Measurements from ENCODE around the gene COL6A3. TPM values are rescaled to one million over a fixed set of nuclear protein-coding genes. Genes with fewer than 3 reads are reported as not detected.
"Not testable (repeated sequence)": the region's sequence is repeated elsewhere in the genome, so short reads cannot be mapped to it uniquely, and the experiment has no call there.

Gene COL6A3
- total RNA-seq, 2 experiments from 2014 or later, result 0.19 to 0.45 TPM

- peaks cover under 1% of the 10 kb centered on the region for H3K36me3 Mint-ChIP-seq
- H3K9me3 Mint-ChIP-seq, result no peaks in the 10 kb centered on the region
- H3K27ac Mint-ChIP-seq, result no peak overlapping the region
- peaks cover 19% of the 10 kb centered on the region for H3K27me3 Mint-ChIP-seq
- POLR2A ChIA-PET, result interaction anchor here (0.6 to 1.9 kb wide), 5 partner anchors 11 to 54 kb away, joined by 3 to 11 read pairs (median 3); no protein-coding TSS in a partner anchor
- DNase-seq, result peak; percentile 82
- H3K4me1 Mint-ChIP-seq, result peaks cover 8% of the 10 kb centered on the region
- peak; percentile 94 for ATAC-seq (ENCODE audit: low read depth)
- peak overlapping the region; percentile 62 for H3K4me3 Mint-ChIP-seq
Measured at GRCh38 chr2:237421542-237422116, 7.7 kb upstream of the COL6A3 start.

- peaks cover 16% of the 10 kb centered on the region for H3K27me3 Mint-ChIP-seq
- H3K4me3 Mint-ChIP-seq, result no peak overlapping the region
- no peak overlapping the region for H3K27ac Mint-ChIP-seq
- DNase-seq (no peak), ATAC-seq (ENCODE audit: low read depth) (no peak)
- POLR2A ChIA-PET, result no interaction called here
- no peaks in the 10 kb centered on the region for H3K9me3 Mint-ChIP-seq
- H3K4me1 Mint-ChIP-seq, result peaks cover 8% of the 10 kb centered on the region
- H3K36me3 Mint-ChIP-seq, result no peaks in the 10 kb centered on the region
Measured at GRCh38 chr2:237418300-237418699, 4.3 kb upstream of the COL6A3 start.

GRCh38 chr2:237412988-237413776 is 782 bp downstream of the COL6A3 start:
- no peaks in the 10 kb centered on the region for H3K36me3 Mint-ChIP-seq
- POLR2A ChIA-PET, result no interaction called here
- peaks cover 11% of the 10 kb centered on the region for H3K27me3 Mint-ChIP-seq
- H3K4me3 Mint-ChIP-seq, result no peak overlapping the region
- DNase-seq, result no peak
- H3K4me1 Mint-ChIP-seq, result no peaks in the 10 kb centered on the region
- no peak for ATAC-seq (ENCODE audit: low read depth)
- H3K27ac Mint-ChIP-seq, result no peak overlapping the region
- H3K9me3 Mint-ChIP-seq, result no peaks in the 10 kb centered on the region

GRCh38 chr2:237412646-237412987 is 1.3 kb downstream of the COL6A3 start:
- H3K27ac Mint-ChIP-seq, result no peak overlapping the region
- no peak for DNase-seq
- H3K4me1 Mint-ChIP-seq, result no peaks in the 10 kb centered on the region
- POLR2A ChIA-PET, result no interaction called here
- no peak for ATAC-seq (ENCODE audit: low read depth)
- H3K27me3 Mint-ChIP-seq, result peaks cover 12% of the 10 kb centered on the region
- H3K9me3 Mint-ChIP-seq, result no peaks in the 10 kb centered on the region
- no peaks in the 10 kb centered on the region for H3K36me3 Mint-ChIP-seq
- H3K4me3 Mint-ChIP-seq, result no peak overlapping the region

GRCh38 chr2:237411683-237412423 is 2.1 kb downstream of the COL6A3 start:
- no peaks in the 10 kb centered on the region for H3K9me3 Mint-ChIP-seq
- H3K27me3 Mint-ChIP-seq, result peaks cover 12% of the 10 kb centered on the region
- no peaks in the 10 kb centered on the region for H3K4me1 Mint-ChIP-seq
- DNase-seq (no peak), ATAC-seq (ENCODE audit: low read depth) (no peak)
- POLR2A ChIA-PET, result no interaction called here
- no peak overlapping the region for H3K4me3 Mint-ChIP-seq
- H3K36me3 Mint-ChIP-seq, result no peaks in the 10 kb centered on the region
- H3K27ac Mint-ChIP-seq, result no peak overlapping the region

- H3K27ac Mint-ChIP-seq, result no peak overlapping the region
- no peaks in the 10 kb centered on the region for H3K9me3 Mint-ChIP-seq
- peaks cover 8% of the 10 kb centered on the region for H3K27me3 Mint-ChIP-seq
- POLR2A ChIA-PET, result no interaction called here
- H3K4me1 Mint-ChIP-seq, result no peaks in the 10 kb centered on the region
- ATAC-seq (ENCODE audit: low read depth) (no peak), DNase-seq (no peak)
- no peak overlapping the region for H3K4me3 Mint-ChIP-seq
- no peaks in the 10 kb centered on the region for H3K36me3 Mint-ChIP-seq
Measured at GRCh38 chr2:237411092-237411601, 2.8 kb downstream of the COL6A3 start.

- ATAC-seq (ENCODE audit: low read depth); POLR2A ChIA-PET; H3K27ac Mint-ChIP-seq; H3K36me3 Mint-ChIP-seq; H3K4me3 Mint-ChIP-seq; DNase-seq; H3K9me3 Mint-ChIP-seq; H3K4me1 Mint-ChIP-seq; H3K27me3 Mint-ChIP-seq: not testable (repeated sequence)
Measured at GRCh38 chr2:237409263-237409662, 4.7 kb downstream of the COL6A3 start.

GRCh38 chr2:237408335-237409000 is 5.5 kb downstream of the COL6A3 start:
- no peak overlapping the region for H3K4me3 Mint-ChIP-seq
- H3K27ac Mint-ChIP-seq, result no peak overlapping the region
- H3K4me1 Mint-ChIP-seq, result no peaks in the 10 kb centered on the region
- no peaks in the 10 kb centered on the region for H3K9me3 Mint-ChIP-seq
- POLR2A ChIA-PET, result no interaction called here
- H3K27me3 Mint-ChIP-seq, result peaks cover 4% of the 10 kb centered on the region
- DNase-seq (no peak), ATAC-seq (ENCODE audit: low read depth) (no peak)
- H3K36me3 Mint-ChIP-seq, result no peaks in the 10 kb centered on the region

GRCh38 chr2:237407700-237408099 is 6.3 kb downstream of the COL6A3 start:
- H3K9me3 Mint-ChIP-seq, result no peaks in the 10 kb centered on the region
- no peak overlapping the region for H3K27ac Mint-ChIP-seq
- H3K36me3 Mint-ChIP-seq, result no peaks in the 10 kb centered on the region
- H3K4me3 Mint-ChIP-seq, result no peak overlapping the region
- no peaks in the 10 kb centered on the region for H3K4me1 Mint-ChIP-seq
- H3K27me3 Mint-ChIP-seq, result peaks cover 4% of the 10 kb centered on the region
- no peak for ATAC-seq (ENCODE audit: low read depth)
- no peak for DNase-seq
- POLR2A ChIA-PET, result no interaction called here

GRCh38 chr2:237406371-237406895 is 7.5 kb downstream of the COL6A3 start:
- no peak overlapping the region for H3K27ac Mint-ChIP-seq
- POLR2A ChIA-PET, result no interaction called here
- DNase-seq (no peak), ATAC-seq (ENCODE audit: low read depth) (no peak)
- H3K36me3 Mint-ChIP-seq, result no peaks in the 10 kb centered on the region
- no peaks in the 10 kb centered on the region for H3K4me1 Mint-ChIP-seq
- H3K9me3 Mint-ChIP-seq, result no peaks in the 10 kb centered on the region
- no peak overlapping the region for H3K4me3 Mint-ChIP-seq
- H3K27me3 Mint-ChIP-seq, result peaks cover 4% of the 10 kb centered on the region

- no peak overlapping the region for H3K27ac Mint-ChIP-seq
- H3K4me1 Mint-ChIP-seq, result no peaks in the 10 kb centered on the region
- H3K27me3 Mint-ChIP-seq, result peaks cover 4% of the 10 kb centered on the region
- POLR2A ChIA-PET, result no interaction called here
- no peak overlapping the region for H3K4me3 Mint-ChIP-seq
- ATAC-seq (ENCODE audit: low read depth) (no peak), DNase-seq (no peak)
- no peaks in the 10 kb centered on the region for H3K36me3 Mint-ChIP-seq
- no peaks in the 10 kb centered on the region for H3K9me3 Mint-ChIP-seq
Measured at GRCh38 chr2:237405605-237406004, 8.4 kb downstream of the COL6A3 start.

GRCh38 chr2:237405006-237405559 is 8.9 kb downstream of the COL6A3 start:
- ATAC-seq (ENCODE audit: low read depth) (no peak), DNase-seq (no peak)
- POLR2A ChIA-PET, result no interaction called here
- Mint-ChIP-seq H3K9me3 (no peaks in the 10 kb centered on the region), H3K36me3 (no peaks in the 10 kb centered on the region), H3K27me3 (peaks cover 4% of the 10 kb centered on the region), H3K4me3 (no peak overlapping the region), H3K4me1 (no peaks in the 10 kb centered on the region), H3K27ac (no peak overlapping the region)

- Mint-ChIP-seq H3K27ac (no peak overlapping the region), H3K27me3 (peaks cover 4% of the 10 kb centered on the region), H3K36me3 (no peaks in the 10 kb centered on the region), H3K9me3 (no peaks in the 10 kb centered on the region), H3K4me1 (no peaks in the 10 kb centered on the region), H3K4me3 (no peak overlapping the region)
- POLR2A ChIA-PET, result no interaction called here
- no peak for DNase-seq
- ATAC-seq (ENCODE audit: low read depth), result no peak
Measured at GRCh38 chr2:237404413-237404812, 9.6 kb downstream of the COL6A3 start.
